ENCODE measurements around the gene HCN4. TPM values are rescaled to one million over a fixed set of nuclear protein-coding genes. Genes with fewer than 3 reads are reported as not detected.

HCN4 gene
- total RNA-seq, 1 donor from 2014 or later = 4.1 TPM

- Mint-ChIP-seq H3K4me3 (no peak overlapping the region), H3K36me3 (ENCODE audit: low read depth) (no peaks in the 10 kb centered on the region), H3K27ac (ENCODE audit: unreplicated experiment) (no peak overlapping the region), H3K9me3 (no peaks in the 10 kb centered on the region), H3K4me1 (no peaks in the 10 kb centered on the region), H3K27me3 (ENCODE audit: low read depth) (peaks cover 31% of the 10 kb centered on the region)
- no peak for TF ChIP-seq CTCF (conservative IDR thresholded peaks at IDR 0.05)
- DNase-seq (ENCODE audit: low read depth, low spot score) = no peak
Measured at GRCh38 chr15:73395671-73396070, 26.9 kb upstream of the HCN4 start.

GRCh38 chr15:73394782-73395181 is 26.0 kb upstream of the HCN4 start:
- peaks cover 36% of the 10 kb centered on the region for H3K27me3 Mint-ChIP-seq (ENCODE audit: low read depth)

GRCh38 chr15:73393336-73393735 is 24.6 kb upstream of the HCN4 start:
- H3K9me3 Mint-ChIP-seq = no peaks in the 10 kb centered on the region

More at GRCh38 chr15:73394782-73395181, 26.0 kb upstream of the HCN4 start:
- Mint-ChIP-seq H3K4me1 (no peaks in the 10 kb centered on the region), H3K36me3 (ENCODE audit: low read depth) (no peaks in the 10 kb centered on the region), H3K27ac (ENCODE audit: unreplicated experiment) (no peak overlapping the region), H3K4me3 (no peak overlapping the region), H3K9me3 (no peaks in the 10 kb centered on the region)
- TF ChIP-seq CTCF (conservative IDR thresholded peaks at IDR 0.05) = no peak
- DNase-seq (ENCODE audit: low read depth, low spot score) = no peak

GRCh38 chr15:73392025-73392424 is 23.3 kb upstream of the HCN4 start:
- no peak for TF ChIP-seq CTCF (conservative IDR thresholded peaks at IDR 0.05)
- no peaks in the 10 kb centered on the region for H3K4me1 Mint-ChIP-seq
- DNase-seq (ENCODE audit: low read depth, low spot score) = no peak

More at GRCh38 chr15:73393336-73393735, 24.6 kb upstream of the HCN4 start:
- no peak overlapping the region for H3K27ac Mint-ChIP-seq (ENCODE audit: unreplicated experiment)
- no peak for DNase-seq (ENCODE audit: low read depth, low spot score)
- no peaks in the 10 kb centered on the region for H3K36me3 Mint-ChIP-seq (ENCODE audit: low read depth)
- no peak for TF ChIP-seq CTCF (conservative IDR thresholded peaks at IDR 0.05)
- H3K4me1 Mint-ChIP-seq = no peaks in the 10 kb centered on the region
- H3K4me3 Mint-ChIP-seq = no peak overlapping the region
- peaks cover 37% of the 10 kb centered on the region for H3K27me3 Mint-ChIP-seq (ENCODE audit: low read depth)

GRCh38 chr15:73391128-73391872 is 22.5 kb upstream of the HCN4 start:
- Mint-ChIP-seq H3K9me3 (no peaks in the 10 kb centered on the region), H3K4me1 (no peaks in the 10 kb centered on the region), H3K36me3 (ENCODE audit: low read depth) (no peaks in the 10 kb centered on the region), H3K27ac (ENCODE audit: unreplicated experiment) (no peak overlapping the region), H3K4me3 (no peak overlapping the region), H3K27me3 (ENCODE audit: low read depth) (peaks cover 50% of the 10 kb centered on the region)
- TF ChIP-seq CTCF (conservative IDR thresholded peaks at IDR 0.05) = no peak
- DNase-seq (ENCODE audit: low read depth, low spot score) = no peak

More at GRCh38 chr15:73392025-73392424, 23.3 kb upstream of the HCN4 start:
- H3K4me3 Mint-ChIP-seq = no peak overlapping the region
- H3K27ac Mint-ChIP-seq (ENCODE audit: unreplicated experiment) = no peak overlapping the region
- no peaks in the 10 kb centered on the region for H3K36me3 Mint-ChIP-seq (ENCODE audit: low read depth)
- H3K27me3 Mint-ChIP-seq (ENCODE audit: low read depth) = peaks cover 46% of the 10 kb centered on the region
- H3K9me3 Mint-ChIP-seq = no peaks in the 10 kb centered on the region

All from neural crest cell (in vitro differentiated cells).